ENCODE results near the gene MYH14.
"Not testable (repeated sequence)": the region's sequence is repeated elsewhere in the genome, so short reads cannot be mapped to it uniquely, and the experiment has no call there.

- not testable (repeated sequence) for TF ChIP-seq CTCF (conservative IDR thresholded peaks at IDR 0.05; ENCODE audit: low read length); EZH2phosphoT487 (IDR thresholded peaks at IDR 0.05; ENCODE audit: borderline replicate concordance, low read depth, low read length)
These were observed 150.1 kb downstream of the MYH14 start for GRCh38 chr19:50353487-50353880.
